HepG2 (cell line): ENCODE data around the gene MRPS31. TPM values are rescaled to one million over a fixed set of nuclear protein-coding genes. Genes with fewer than 3 reads are reported as not detected.

ENCODE experiments used
- ELF1 ChIP-seq: sonication (generic); formaldehyde crosslinking; IDR thresholded peaks from 2 replicates; pipeline ENCODE4 v1.4.0; 2020; ENCODE audit warnings: missing genetic modification reagents
- ESRRA ChIP-seq: sonication (generic); formaldehyde crosslinking; IDR thresholded peaks from 2 replicates; pipeline ENCODE4 v1.5.1; 2020; ENCODE audit warnings: mild to moderate bottlenecking, low read depth, missing genetic modification reagents
- GABPB1 ChIP-seq: IDR thresholded peaks from 2 replicates; pipeline ENCODE4 v1.6.1; 2016; ENCODE audit warnings: mild to moderate bottlenecking, missing genetic modification reagents, moderate library complexity, missing compliant biosample characterization
- HDAC2 ChIP-seq: sonication (generic); formaldehyde crosslinking; IDR thresholded peaks from 2 replicates; pipeline ENCODE4 v1.4.0; 2020; ENCODE audit warnings: missing genetic modification reagents
- ISX ChIP-seq: sonication (generic); formaldehyde crosslinking; conservative IDR thresholded peaks from 2 replicates; pipeline ENCODE4 v1.5.0; 2020; ENCODE audit warnings: missing genetic modification reagents
- KAT2B ChIP-seq: fragments of 150-350 bp; IDR thresholded peaks from 2 replicates; pipeline ENCODE4 v1.6.1; 2014; ENCODE audit warnings: low read depth, low read length, borderline replicate concordance
- LCORL ChIP-seq, 2 experiments: fragments of 450-650 bp in 1 of 2; sonication (generic) in 1 of 2; formaldehyde crosslinking in 1 of 2; IDR thresholded peaks; 2 replicates each; pipeline versions ENCODE4 v1.5.0 to v1.6.1; 2017 to 2020; ENCODE audit warnings: antibody characterized with exemption in 1 of 2, missing genetic modification reagents in 1 of 2
- MEF2D ChIP-seq: sonication (generic); formaldehyde crosslinking; IDR thresholded peaks from 2 replicates; pipeline ENCODE4 v1.5.1; 2020; ENCODE audit warnings: mild to moderate bottlenecking, missing genetic modification reagents
- MEIS1 ChIP-seq: sonication (generic); formaldehyde crosslinking; IDR thresholded peaks from 2 replicates; pipeline ENCODE4 v1.9.0; 2021; ENCODE audit warnings: mild to moderate bottlenecking, missing genetic modification reagents, moderate library complexity, borderline replicate concordance
- MIER3 ChIP-seq: IDR thresholded peaks from 2 replicates; pipeline ENCODE4 v1.6.1; 2016; ENCODE audit warnings: missing compliant biosample characterization, borderline replicate concordance
- NR2F1 ChIP-seq, 2 experiments: fragments of 450-650 bp in 1 of 2; formaldehyde crosslinking in 1 of 2; IDR thresholded peaks; 2 replicates each; pipeline versions ENCODE4 v1.5.0 to v1.6.1; 2016 to 2020; ENCODE audit warnings: mild to moderate bottlenecking in 1 of 2, missing compliant biosample characterization in 1 of 2, missing genetic modification reagents in 1 of 2, moderate library complexity in 1 of 2
- PLRG1 ChIP-seq: fragments of 450-650 bp; conservative IDR thresholded peaks from 2 replicates; pipeline ENCODE4 v1.6.1; 2016
- POLR2AphosphoS5 ChIP-seq: IDR thresholded peaks from 2 replicates; pipeline ENCODE4 v1.6.1; 2012; ENCODE audit warnings: low read depth, low read length
- ZBTB20 ChIP-seq: sonication (generic); formaldehyde crosslinking; IDR thresholded peaks from 2 replicates; pipeline ENCODE4 v1.8.1; 2023; ENCODE audit warnings: missing genetic modification reagents, low read depth, mild to moderate bottlenecking, borderline replicate concordance
- ZNF121 ChIP-seq: sonication (generic); formaldehyde crosslinking; IDR thresholded peaks from 2 replicates; pipeline ENCODE4 v1.5.0; 2020; ENCODE audit warnings: mild to moderate bottlenecking, missing genetic modification reagents
- ZNF543 ChIP-seq: sonication (generic); formaldehyde crosslinking; IDR thresholded peaks from 2 replicates; pipeline ENCODE4 v1.4.0; 2020; ENCODE audit warnings: mild to moderate bottlenecking, missing genetic modification reagents
- polyA plus RNA-seq, 8 experiments: library from polyadenylated mRNA; depleted of rRNA in 3 of 8; stranded (reverse) in 7 of 8; unstranded in 1 of 8; fragments of >200 nt; fragmentation: Illumina TruSeq in 4 of 8; extraction: Trizol in 4 of 8; gene quantifications; 2 replicates each; pipeline versions ENCODE4 v1.2.1 to v1.2.3, GENCODE V29; 2011 to 2016; ENCODE audit warnings: low read depth in 4 of 8, missing spikeins in 1 of 8, mixed read lengths in 1 of 8; ENCODE audit not compliant: insufficient read depth in 1 of 8
- total RNA-seq, 5 experiments: library from RNA; depleted of rRNA; stranded (reverse); fragments of >200 nt; fragmentation: Illumina TruSeq; extraction: Trizol; gene quantifications; 2 replicates each; pipeline ENCODE4 v1.2.3, GENCODE V29; 2016; ENCODE audit warnings: low read depth in 1 of 5
- TF ChIP-seq, protein P1 (sequence below): IDR thresholded peaks from 2 replicates; pipeline ENCODE4 v1.6.1; 2016
- TF ChIP-seq, protein P2 (sequence below), 2 experiments: fragments of 450-650 bp in 1 of 2; sonication (generic) in 1 of 2; formaldehyde crosslinking; IDR thresholded peaks; 2 replicates each; pipeline versions ENCODE4 v1.5.0 to v1.8.0; 2020 to 2022; ENCODE audit warnings: mild to moderate bottlenecking in 1 of 2, missing genetic modification reagents in 1 of 2
- TF ChIP-seq, protein P3 (sequence below): sonication (generic); formaldehyde crosslinking; IDR thresholded peaks from 2 replicates; pipeline ENCODE4 v1.4.0; 2020; ENCODE audit warnings: missing genetic modification reagents, borderline replicate concordance
- TF ChIP-seq, protein P4 (sequence below): sonication (generic); formaldehyde crosslinking; IDR thresholded peaks from 2 replicates; pipeline ENCODE4 v1.4.0; 2020; ENCODE audit warnings: missing genetic modification reagents
- TF ChIP-seq, protein P5 (sequence below): sonication (generic); formaldehyde crosslinking; IDR thresholded peaks from 2 replicates; pipeline ENCODE4 v1.4.0; 2020; ENCODE audit warnings: mild to moderate bottlenecking, low read depth, missing genetic modification reagents

The MRPS31 gene
- total and polyA plus RNA-seq, 2 of the 13 experiments (the other 11 are each of a cell fraction or from before 2014, with no cell fraction given) = 23.7 to 34.1 TPM

DNA sequence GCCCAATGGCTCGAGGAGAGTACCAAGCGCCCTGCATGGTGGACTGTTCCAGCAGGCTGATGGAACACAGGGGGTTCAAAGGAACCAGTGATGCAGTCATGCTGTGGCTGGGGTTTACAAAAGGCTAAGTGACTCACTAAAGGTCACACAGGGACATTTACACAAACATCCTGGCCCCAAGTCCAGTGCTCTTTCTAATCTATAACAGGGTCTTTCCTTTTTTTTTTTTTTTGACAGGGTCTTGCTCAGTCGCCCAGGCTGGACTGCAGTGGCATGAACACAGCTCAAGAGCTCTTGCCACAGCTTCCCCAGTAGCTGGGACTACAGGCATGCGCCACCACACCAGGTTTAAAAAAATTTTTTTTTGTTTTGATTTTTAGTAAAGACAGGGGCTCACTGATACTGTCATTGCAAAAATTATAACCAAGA is 15.6 kb upstream of the MRPS31 start (continued):
- peak; percentile 92 to 96 for TF ChIP-seq NR2F1 (CRISPR knock-in tag; IDR thresholded peaks at IDR 0.05)
- TF ChIP-seq ZNF543 (CRISPR knock-in tag) = peak; percentile 43; the same call in 1 of the 2 replicates
- no peak for TF ChIP-seq LCORL (IDR thresholded peaks at IDR 0.05)
- TF ChIP-seq LCORL (CRISPR knock-in tag; IDR thresholded peaks at IDR 0.05) = peak; percentile 85; the same call in 1 of the 2 replicates
- peak; percentile 82 for TF ChIP-seq HDAC2 (CRISPR knock-in tag)
- TF ChIP-seq ELF1 (CRISPR knock-in tag) = 0 out of 2 replicates have a peak, but pooled peaks have one; percentile 13
- TF ChIP-seq, protein P1, sequence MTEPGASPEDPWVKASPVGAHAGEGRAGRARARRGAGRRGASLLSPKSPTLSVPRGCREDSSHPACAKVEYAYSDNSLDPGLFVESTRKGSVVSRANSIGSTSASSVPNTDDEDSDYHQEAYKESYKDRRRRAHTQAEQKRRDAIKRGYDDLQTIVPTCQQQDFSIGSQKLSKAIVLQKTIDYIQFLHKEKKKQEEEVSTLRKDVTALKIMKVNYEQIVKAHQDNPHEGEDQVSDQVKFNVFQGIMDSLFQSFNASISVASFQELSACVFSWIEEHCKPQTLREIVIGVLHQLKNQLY (CRISPR knock-in tag) = peak; percentile 71; the same call in 1 of the 2 replicates
- TF ChIP-seq GABPB1 = peak; percentile 48; the same call in 1 of the 2 replicates
- no peak for TF ChIP-seq ISX (CRISPR knock-in tag)
- TF ChIP-seq POLR2AphosphoS5 = peak; percentile 16; the same call in 1 of the 2 replicates
- no peak for TF ChIP-seq KAT2B
- TF ChIP-seq, protein P2, sequence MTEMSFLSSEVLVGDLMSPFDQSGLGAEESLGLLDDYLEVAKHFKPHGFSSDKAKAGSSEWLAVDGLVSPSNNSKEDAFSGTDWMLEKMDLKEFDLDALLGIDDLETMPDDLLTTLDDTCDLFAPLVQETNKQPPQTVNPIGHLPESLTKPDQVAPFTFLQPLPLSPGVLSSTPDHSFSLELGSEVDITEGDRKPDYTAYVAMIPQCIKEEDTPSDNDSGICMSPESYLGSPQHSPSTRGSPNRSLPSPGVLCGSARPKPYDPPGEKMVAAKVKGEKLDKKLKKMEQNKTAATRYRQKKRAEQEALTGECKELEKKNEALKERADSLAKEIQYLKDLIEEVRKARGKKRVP (CRISPR knock-in tag; IDR thresholded peaks at IDR 0.05) = peak in 1 of 2 experiments; percentile 64; a peak in 1 of 4 replicates
- TF ChIP-seq ZNF121 = peak; percentile 96
- peak; percentile 50; the same call in 1 of the 2 replicates for TF ChIP-seq MEF2D (CRISPR knock-in tag)
- TF ChIP-seq MEIS1 (CRISPR knock-in tag) = peak; percentile 79; the same call in 1 of the 2 replicates
- TF ChIP-seq ESRRA (CRISPR knock-in tag) = peak; percentile 72; the same call in 1 of the 2 replicates
- TF ChIP-seq PLRG1 = no peak
- TF ChIP-seq, protein P3, sequence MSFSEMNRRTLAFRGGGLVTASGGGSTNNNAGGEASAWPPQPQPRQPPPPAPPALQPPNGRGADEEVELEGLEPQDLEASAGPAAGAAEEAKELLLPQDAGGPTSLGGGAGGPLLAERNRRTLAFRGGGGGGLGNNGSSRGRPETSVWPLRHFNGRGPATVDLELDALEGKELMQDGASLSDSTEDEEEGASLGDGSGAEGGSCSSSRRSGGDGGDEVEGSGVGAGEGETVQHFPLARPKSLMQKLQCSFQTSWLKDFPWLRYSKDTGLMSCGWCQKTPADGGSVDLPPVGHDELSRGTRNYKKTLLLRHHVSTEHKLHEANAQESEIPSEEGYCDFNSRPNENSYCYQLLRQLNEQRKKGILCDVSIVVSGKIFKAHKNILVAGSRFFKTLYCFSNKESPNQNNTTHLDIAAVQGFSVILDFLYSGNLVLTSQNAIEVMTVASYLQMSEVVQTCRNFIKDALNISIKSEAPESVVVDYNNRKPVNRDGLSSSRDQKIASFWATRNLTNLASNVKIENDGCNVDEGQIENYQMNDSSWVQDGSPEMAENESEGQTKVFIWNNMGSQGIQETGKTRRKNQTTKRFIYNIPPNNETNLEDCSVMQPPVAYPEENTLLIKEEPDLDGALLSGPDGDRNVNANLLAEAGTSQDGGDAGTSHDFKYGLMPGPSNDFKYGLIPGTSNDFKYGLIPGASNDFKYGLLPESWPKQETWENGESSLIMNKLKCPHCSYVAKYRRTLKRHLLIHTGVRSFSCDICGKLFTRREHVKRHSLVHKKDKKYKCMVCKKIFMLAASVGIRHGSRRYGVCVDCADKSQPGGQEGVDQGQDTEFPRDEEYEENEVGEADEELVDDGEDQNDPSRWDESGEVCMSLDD (CRISPR knock-in tag) = 0 out of 2 replicates have a peak, but pooled peaks have one; percentile 42
- TF ChIP-seq, protein P4, sequence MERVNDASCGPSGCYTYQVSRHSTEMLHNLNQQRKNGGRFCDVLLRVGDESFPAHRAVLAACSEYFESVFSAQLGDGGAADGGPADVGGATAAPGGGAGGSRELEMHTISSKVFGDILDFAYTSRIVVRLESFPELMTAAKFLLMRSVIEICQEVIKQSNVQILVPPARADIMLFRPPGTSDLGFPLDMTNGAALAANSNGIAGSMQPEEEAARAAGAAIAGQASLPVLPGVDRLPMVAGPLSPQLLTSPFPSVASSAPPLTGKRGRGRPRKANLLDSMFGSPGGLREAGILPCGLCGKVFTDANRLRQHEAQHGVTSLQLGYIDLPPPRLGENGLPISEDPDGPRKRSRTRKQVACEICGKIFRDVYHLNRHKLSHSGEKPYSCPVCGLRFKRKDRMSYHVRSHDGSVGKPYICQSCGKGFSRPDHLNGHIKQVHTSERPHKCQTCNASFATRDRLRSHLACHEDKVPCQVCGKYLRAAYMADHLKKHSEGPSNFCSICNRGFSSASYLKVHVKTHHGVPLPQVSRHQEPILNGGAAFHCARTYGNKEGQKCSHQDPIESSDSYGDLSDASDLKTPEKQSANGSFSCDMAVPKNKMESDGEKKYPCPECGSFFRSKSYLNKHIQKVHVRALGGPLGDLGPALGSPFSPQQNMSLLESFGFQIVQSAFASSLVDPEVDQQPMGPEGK (CRISPR knock-in tag) = peak; percentile 55; the same call in 1 of the 2 replicates
- TF ChIP-seq, protein P5, sequence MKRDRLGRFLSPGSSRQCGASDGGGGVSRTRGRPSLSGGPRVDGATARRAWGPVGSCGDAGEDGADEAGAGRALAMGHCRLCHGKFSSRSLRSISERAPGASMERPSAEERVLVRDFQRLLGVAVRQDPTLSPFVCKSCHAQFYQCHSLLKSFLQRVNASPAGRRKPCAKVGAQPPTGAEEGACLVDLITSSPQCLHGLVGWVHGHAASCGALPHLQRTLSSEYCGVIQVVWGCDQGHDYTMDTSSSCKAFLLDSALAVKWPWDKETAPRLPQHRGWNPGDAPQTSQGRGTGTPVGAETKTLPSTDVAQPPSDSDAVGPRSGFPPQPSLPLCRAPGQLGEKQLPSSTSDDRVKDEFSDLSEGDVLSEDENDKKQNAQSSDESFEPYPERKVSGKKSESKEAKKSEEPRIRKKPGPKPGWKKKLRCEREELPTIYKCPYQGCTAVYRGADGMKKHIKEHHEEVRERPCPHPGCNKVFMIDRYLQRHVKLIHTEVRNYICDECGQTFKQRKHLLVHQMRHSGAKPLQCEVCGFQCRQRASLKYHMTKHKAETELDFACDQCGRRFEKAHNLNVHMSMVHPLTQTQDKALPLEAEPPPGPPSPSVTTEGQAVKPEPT = no peak
- TF ChIP-seq ZBTB20 (CRISPR knock-in tag) = 0 out of 2 replicates have a peak, but pooled peaks have one; percentile 52
- peak; percentile 90; the same call in 1 of the 2 replicates for TF ChIP-seq MIER3 (CRISPR knock-in tag)
